Activated CD4-positive, CD25-positive, alpha-beta regulatory T cell treated with anti-CD3 and anti-CD28 coated beads, Interleukin-2, amount 50 U/mL, for 16 hours (primary cell): Measurements from ENCODE around the gene SURF2.
A peak's percentile ranks its signal among the peaks of the same experiment; 100 is the strongest.

Source experiments
- DNase-seq: peaks from one replicate; pipeline ENCODE4 v3.0.0-alpha.2; 2020; ENCODE audit warnings: low read depth, low spot score

The SURF2 gene

DNA sequence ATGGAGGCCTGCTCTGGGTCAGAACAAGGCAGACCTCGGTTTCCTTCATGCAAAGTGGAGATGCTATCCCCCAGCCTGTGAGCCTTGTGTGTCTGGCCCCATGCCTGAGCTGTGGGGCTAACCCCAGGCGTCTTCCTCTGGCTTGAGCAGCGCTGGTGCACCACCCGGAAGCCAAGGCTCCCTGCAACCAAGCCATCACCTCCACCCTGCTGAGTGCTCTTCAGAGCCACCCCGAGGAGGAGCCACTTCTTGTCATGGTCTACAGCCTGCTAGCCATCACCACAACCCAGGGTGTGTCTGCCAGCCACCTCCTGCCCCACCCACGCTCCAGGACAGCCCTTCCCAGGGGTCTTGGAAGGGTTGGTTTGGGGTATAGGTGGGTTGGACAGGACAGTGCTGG, 45.2 kb downstream of the SURF2 start:
- DNase-seq, result no peak

GRCh38 chr9:133402689-133403088, 46.3 kb downstream of the SURF2 start:
- DNase-seq, result no peak

- DNase-seq, result peak; percentile 26
Measured at GRCh38 chr9:133403766-133404453, 47.6 kb downstream of the SURF2 start.

GRCh38 chr9:133404454-133405002, 48.2 kb downstream of the SURF2 start:
- DNase-seq, result no peak

- no peak for DNase-seq
Measured at GRCh38 chr9:133405508-133406438, 49.4 kb downstream of the SURF2 start.

DNA sequence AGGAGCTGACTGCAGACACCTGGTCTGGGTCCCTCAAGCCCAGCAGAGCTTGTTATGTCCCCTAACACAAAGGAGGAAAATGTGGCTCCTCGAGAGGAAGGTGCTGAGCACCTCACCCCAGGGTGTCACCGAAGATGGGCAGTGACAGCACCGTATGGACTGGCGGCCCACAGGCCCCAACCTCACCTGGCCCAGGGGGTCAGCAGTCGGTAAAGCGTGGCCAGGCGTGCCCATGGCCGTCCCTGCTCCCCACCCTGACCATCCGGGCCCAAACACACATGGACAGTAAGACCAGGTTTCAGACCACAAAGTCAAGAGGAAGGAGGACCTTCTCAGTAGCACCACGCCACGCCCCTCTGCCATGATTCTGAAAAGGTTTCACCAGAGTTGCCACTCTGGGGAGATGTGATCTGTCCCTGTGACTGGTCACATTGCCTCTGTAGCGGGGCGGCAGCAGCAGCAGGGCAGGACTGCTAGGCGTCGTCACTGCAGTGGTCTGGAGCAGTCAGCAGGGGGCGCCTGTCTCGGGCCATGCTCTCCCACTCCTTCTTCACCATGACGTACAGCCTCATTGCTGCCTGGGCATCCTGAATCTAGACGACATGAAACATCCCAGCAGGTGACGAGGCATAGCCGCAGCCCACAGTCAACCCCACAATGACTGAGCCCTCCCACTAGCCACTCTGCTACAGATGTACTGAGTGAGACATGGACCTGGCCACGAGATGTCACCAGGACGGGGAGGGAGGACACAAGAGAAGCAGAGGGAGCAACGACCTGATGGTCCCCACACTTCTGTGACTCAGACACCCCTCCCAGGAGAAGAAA, 50.3 kb downstream of the SURF2 start:
- peak; percentile 49 for DNase-seq

DNA sequence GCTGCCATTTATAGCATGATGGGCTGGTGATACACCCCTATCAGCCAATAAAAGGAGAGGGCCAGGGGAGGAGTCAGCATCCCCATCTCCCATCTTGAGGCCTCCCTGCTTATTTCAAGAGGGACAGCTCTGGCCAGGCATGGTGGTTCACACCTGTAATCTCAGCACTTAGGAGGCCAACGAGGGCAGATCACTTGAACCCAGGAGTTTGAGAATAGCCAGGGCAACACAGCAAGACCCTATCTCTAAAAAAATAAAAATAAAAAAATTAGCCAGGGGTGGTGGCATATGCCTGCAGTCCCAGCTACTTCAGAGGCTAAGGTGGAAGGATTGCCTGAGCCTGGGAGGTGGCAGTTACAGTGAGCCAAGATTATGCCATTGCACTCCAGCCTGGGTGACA, 51.7 kb downstream of the SURF2 start:
- DNase-seq, result no peak
